Neural crest cell (in vitro differentiated cells): ENCODE data around the gene FURIN. TPM values are rescaled to one million over a fixed set of nuclear protein-coding genes. Genes with fewer than 3 reads are reported as not detected.
A peak's percentile ranks its signal among the peaks of the same experiment; 100 is the strongest.

Experiments
- DNase-seq: peaks from one replicate; pipeline ENCODE4 v3.0.0; 2021; ENCODE audit warnings: low read depth, mixed read lengths, low spot score
- H3K27ac Mint-ChIP-seq: one replicate; pipeline ENCODE4 v1.8.0; 2021; ENCODE audit warnings: mild to moderate bottlenecking, mixed read lengths; ENCODE audit not compliant: unreplicated experiment
- H3K27me3 Mint-ChIP-seq: 2 replicates; pipeline ENCODE4 v1.8.0; 2021; ENCODE audit warnings: low read depth, mild to moderate bottlenecking, mixed read lengths
- H3K36me3 Mint-ChIP-seq: 2 replicates; pipeline ENCODE4 v1.8.0; 2021; ENCODE audit warnings: low read depth, mild to moderate bottlenecking, mixed read lengths
- H3K4me1 Mint-ChIP-seq: 2 replicates; pipeline ENCODE4 v1.8.0; 2021; ENCODE audit warnings: mixed read lengths
- H3K4me3 Mint-ChIP-seq: one replicate; pipeline ENCODE4 v1.8.0; 2021; ENCODE audit warnings: mild to moderate bottlenecking, mixed read lengths
- H3K9me3 Mint-ChIP-seq: 2 replicates; pipeline ENCODE4 v1.8.0; 2021; ENCODE audit warnings: mixed read lengths
- CTCF ChIP-seq: fragments of 200-600 bp; sonication (generic); conservative IDR thresholded peaks from 2 replicates; pipeline ENCODE4 v1.5.0; 2021; ENCODE audit warnings: antibody characterized with exemption, mild to moderate bottlenecking
- long read RNA-seq: library from polyadenylated mRNA; unstranded; transcript quantifications from one replicate; pipeline ENCODE4 v2.0.0, GENCODE V29; 2020
- total RNA-seq: library from RNA; stranded (reverse); gene quantifications from 2 replicates; pipeline ENCODE4 v1.2.1, GENCODE V29; 2021

The FURIN gene
- total RNA-seq: 14.8 and 15.7 TPM in 2 replicates
- long read RNA-seq: 0 reads

DNA sequence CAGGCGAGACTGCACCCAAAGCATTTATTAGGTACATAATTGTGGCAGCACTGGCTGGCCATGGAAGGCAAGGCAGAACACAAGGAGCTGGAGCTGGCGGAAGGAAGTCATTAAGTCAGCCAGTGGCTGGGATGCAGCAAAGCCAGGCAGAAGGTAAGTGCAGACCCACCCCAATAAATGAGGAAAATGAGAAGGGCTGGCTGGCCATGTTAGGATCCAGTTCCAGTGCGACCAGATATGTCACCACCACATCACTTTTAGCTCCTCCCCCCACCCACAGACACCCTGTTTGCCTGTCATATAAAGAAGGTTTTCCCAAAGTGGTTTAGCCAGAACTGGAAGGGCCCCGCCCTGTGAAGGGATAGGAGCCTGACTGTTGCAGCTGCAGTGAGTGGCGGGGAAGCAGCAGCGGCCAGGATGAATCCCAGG, at the start of gene FURIN:
Gene FURIN, plus strand, starts transcription at position 328 of the 429 bp plus-strand sequence. CDS start 7,153 bp downstream, outside the sequence.
- H3K4me3 Mint-ChIP-seq: peak within 1 kb of the TSS; percentile 92
- no peaks in the 10 kb centered on the region for H3K9me3 Mint-ChIP-seq
- H3K36me3 Mint-ChIP-seq: no peaks in the 10 kb centered on the region
- H3K27ac Mint-ChIP-seq: peak within 1 kb of the TSS; percentile 86
- no peaks in the 10 kb centered on the region for H3K27me3 Mint-ChIP-seq
- peaks cover 44% of the 10 kb centered on the region for H3K4me1 Mint-ChIP-seq
- TF ChIP-seq CTCF: no peak
- DNase-seq: no peak

DNA sequence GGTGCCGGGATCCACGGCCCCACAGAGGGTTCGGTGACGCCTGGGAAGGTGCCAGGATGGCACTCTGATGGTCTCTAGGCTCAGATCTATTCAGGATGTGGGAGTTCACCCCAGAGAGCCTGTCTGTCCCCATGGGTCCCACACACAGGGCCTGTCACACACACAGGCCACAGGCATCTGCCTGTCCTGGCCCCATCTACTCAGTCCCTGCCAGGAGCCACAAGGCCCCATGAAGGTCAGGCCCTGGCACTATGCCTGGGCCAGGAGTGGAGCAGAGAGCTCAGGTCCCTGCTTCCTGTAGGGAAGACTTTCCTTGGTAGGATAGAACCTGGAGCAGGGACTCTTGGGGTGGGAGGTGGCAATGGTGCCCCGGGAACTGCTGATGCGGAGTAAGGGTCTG, 49.0 kb upstream of the FURIN start:
- H3K4me1 Mint-ChIP-seq: peaks cover 4% of the 10 kb centered on the region
- peaks cover 2% of the 10 kb centered on the region for H3K27me3 Mint-ChIP-seq
- no peak for TF ChIP-seq CTCF
- no peaks in the 10 kb centered on the region for H3K9me3 Mint-ChIP-seq
- no peak for DNase-seq
- H3K36me3 Mint-ChIP-seq: no peaks in the 10 kb centered on the region
- H3K4me3 Mint-ChIP-seq: no peak overlapping the region
- H3K27ac Mint-ChIP-seq: no peak overlapping the region

DNA sequence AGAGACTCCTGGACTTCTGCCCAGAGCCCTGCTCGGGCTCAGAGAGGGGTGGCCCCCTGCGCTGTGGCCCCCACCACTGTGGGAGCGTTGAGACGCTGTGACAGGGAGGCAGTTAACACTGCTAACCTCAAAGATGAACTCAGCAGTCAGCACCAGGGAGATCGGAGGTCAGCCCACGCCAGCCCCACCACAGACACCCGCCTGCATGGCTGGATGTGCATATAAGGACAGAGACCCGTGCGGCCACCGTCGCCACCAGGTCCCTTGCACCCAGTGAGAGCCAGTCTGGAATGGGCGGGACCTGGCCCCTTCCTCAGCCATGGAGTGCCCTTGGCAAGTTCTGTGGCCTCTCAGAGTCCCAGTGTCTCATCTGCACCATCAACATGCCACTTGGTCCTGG, 48.5 kb upstream of the FURIN start:
- no peak overlapping the region for H3K4me3 Mint-ChIP-seq
- no peak for TF ChIP-seq CTCF
- H3K36me3 Mint-ChIP-seq: no peaks in the 10 kb centered on the region
- peaks cover 6% of the 10 kb centered on the region for H3K4me1 Mint-ChIP-seq
- DNase-seq: no peak
- peaks cover 2% of the 10 kb centered on the region for H3K27me3 Mint-ChIP-seq
- no peaks in the 10 kb centered on the region for H3K9me3 Mint-ChIP-seq
- H3K27ac Mint-ChIP-seq: peak overlapping the region; percentile 6

- DNase-seq: no peak
- Mint-ChIP-seq H3K27me3 (peaks cover 2% of the 10 kb centered on the region), H3K9me3 (no peaks in the 10 kb centered on the region), H3K4me3 (no peak overlapping the region), H3K4me1 (peaks cover 6% of the 10 kb centered on the region), H3K36me3 (no peaks in the 10 kb centered on the region), H3K27ac (no peak overlapping the region)
- no peak for TF ChIP-seq CTCF
These were observed 47.9 kb upstream of the FURIN start for GRCh38 chr15:90820481-90820880.

DNA sequence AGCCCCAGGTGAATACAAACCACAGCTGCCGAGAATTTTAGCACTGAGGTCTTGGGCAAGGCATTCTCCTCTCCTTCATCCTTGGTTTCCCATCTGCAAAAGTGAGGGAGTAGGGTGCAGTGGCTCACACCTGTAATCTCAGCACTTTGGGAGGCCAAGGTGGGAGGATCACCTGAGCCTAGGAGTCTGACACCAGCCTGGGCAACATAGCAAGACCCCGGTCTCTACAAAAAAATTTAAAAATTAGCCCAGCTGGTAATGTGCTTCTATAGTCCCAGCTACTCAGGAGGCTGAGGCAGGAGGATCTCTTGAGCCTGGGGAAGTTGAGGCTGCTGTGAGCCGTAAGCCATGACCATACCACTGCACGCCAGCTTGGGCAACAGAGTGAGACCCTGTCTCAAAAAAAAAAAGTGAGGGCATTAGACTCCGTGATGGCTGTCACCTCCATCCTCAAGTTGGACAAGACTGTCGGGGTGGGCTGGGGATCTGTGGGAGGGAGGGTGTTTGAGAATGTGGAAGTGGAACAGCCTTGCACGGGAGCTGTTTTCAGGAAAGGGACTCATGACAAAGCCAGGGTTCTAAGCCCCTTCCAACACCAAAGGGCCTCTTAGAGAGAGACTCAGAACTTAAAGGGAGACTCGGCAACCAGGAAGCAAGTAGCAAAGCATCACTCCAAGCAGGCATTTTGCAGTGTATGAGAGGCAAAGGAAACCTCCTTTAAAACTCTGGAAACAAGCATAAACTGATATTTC, 46.0 kb upstream of the FURIN start:
- no peak for DNase-seq
- Mint-ChIP-seq H3K9me3 (no peaks in the 10 kb centered on the region), H3K4me1 (peaks cover 6% of the 10 kb centered on the region), H3K4me3 (no peak overlapping the region), H3K27ac (no peak overlapping the region), H3K27me3 (peaks cover 2% of the 10 kb centered on the region), H3K36me3 (no peaks in the 10 kb centered on the region)
- TF ChIP-seq CTCF: no peak
